ENCODE data around the gene SPATA4.

GRCh38 chr4:176188654-176189053 lies 6.7 kb downstream of the SPATA4 start:
- TF ChIP-seq, protein P1, sequence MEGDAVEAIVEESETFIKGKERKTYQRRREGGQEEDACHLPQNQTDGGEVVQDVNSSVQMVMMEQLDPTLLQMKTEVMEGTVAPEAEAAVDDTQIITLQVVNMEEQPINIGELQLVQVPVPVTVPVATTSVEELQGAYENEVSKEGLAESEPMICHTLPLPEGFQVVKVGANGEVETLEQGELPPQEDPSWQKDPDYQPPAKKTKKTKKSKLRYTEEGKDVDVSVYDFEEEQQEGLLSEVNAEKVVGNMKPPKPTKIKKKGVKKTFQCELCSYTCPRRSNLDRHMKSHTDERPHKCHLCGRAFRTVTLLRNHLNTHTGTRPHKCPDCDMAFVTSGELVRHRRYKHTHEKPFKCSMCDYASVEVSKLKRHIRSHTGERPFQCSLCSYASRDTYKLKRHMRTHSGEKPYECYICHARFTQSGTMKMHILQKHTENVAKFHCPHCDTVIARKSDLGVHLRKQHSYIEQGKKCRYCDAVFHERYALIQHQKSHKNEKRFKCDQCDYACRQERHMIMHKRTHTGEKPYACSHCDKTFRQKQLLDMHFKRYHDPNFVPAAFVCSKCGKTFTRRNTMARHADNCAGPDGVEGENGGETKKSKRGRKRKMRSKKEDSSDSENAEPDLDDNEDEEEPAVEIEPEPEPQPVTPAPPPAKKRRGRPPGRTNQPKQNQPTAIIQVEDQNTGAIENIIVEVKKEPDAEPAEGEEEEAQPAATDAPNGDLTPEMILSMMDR (conservative IDR thresholded peaks at IDR 0.05; ENCODE audit: low read depth, low read length), result no peak
- TF ChIP-seq EZH2phosphoT487 (IDR thresholded peaks at IDR 0.05; ENCODE audit: borderline replicate concordance, low read length), result no peak

All from PC-3 (cell line).